Measurements from ENCODE around the gene MID1. TPM values are rescaled to one million over a fixed set of nuclear protein-coding genes. Genes with fewer than 3 reads are reported as not detected.

The MID1 gene
- total RNA-seq, 1 experiment from 2014 or later: 79.5 TPM

DNA sequence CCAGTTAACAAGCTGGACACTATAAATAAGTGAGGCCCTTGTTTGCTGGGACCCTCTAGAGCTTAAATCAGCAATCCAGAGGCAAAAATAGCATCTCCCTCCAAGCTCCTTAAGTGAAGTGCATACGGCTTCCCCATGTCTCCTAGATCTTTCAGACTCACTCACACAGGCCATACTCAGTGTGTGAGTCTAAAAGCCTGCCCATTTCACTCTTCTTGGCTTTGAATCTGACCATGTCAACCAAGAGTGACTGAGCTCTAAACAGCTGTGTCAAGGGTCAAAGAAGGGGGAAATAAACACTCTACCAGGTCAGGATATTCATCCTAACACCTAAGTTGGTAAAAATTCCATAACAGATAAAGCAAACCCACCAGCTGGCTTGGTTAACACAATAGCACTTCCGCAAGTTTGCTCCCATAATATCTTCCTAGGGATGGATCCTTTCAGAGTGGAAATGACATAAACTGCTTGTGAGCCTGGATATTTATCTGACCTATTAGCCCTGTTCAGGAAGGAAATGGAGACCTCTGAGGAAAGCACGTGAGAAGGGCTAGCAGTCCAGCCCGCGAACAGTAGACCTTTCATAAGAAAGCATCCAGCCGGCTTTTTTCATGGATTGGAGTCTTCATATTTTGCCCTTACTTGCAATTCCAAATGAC, 65.6 kb downstream of the MID1 start:
- Histone ChIP-seq H3K9me2 (ENCODE audit: insufficient read depth) (no peaks in the 10 kb centered on the region), H3K27me3 (ENCODE audit: insufficient read depth, low read depth) (no peaks in the 10 kb centered on the region), H2AFZ (no peak overlapping the region), H3K9me3 (ENCODE audit: insufficient read depth, low read depth) (no peaks in the 10 kb centered on the region), H4K20me1 (ENCODE audit: insufficient read depth) (no peaks in the 10 kb centered on the region), H3K79me2 (ENCODE audit: low read depth) (peaks cover 18% of the 10 kb centered on the region), H3K36me3 (ENCODE audit: low read depth) (no peaks in the 10 kb centered on the region), H3K4me2 (no peak overlapping the region), H3F3A (ENCODE audit: insufficient read depth, low read depth) (no peaks in the 10 kb centered on the region), H3K4me1 (replicated peaks; ENCODE audit: insufficient read depth) (no peaks in the 10 kb centered on the region), H3K4me3 (no peak overlapping the region), H3K27ac (no peak overlapping the region)
- no TSS peak for BruUV-seq (replicated peaks)
- CTCF ChIA-PET: no interaction called here
- POLR2A ChIA-PET (ENCODE audit: unreplicated experiment): no interaction called here
- TF ChIP-seq EZH2 (IDR thresholded peaks at IDR 0.05; ENCODE audit: low read depth) (no peak), CTCF (conservative IDR thresholded peaks at IDR 0.05) (no peak)
- no peak for DNase-seq
- intact Hi-C loops (cut with micrococcal nuclease; ENCODE audit: unreplicated experiment): no loop called here

DNA sequence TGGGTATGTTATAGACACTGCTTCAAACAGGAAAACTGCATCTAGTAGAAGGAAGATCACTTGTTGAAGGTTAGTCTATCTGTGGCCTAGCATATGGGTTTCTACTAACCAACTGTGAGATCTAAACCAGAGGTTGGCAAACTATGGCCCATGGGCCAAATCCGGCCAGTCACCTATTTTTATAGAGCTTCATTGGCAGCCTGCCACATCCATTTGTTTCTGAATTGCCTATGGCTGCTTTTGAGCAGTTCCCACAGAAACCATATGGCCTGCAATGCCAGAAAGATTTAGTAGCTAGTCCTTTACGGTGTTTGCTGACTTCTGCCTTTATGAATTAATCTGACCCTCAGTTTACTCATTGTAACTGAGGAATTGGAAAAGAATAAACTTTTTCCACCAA, 71.1 kb downstream of the MID1 start:
- no peaks in the 10 kb centered on the region for H3K4me1 ChIP-seq (replicated peaks; ENCODE audit: insufficient read depth)
- intact Hi-C loops (cut with micrococcal nuclease; ENCODE audit: unreplicated experiment): no loop called here
- no TSS peak for BruUV-seq (replicated peaks)
- H3K36me3 ChIP-seq (ENCODE audit: low read depth): no peaks in the 10 kb centered on the region
- no peak for DNase-seq
- H3K27me3 ChIP-seq (ENCODE audit: insufficient read depth, low read depth): no peaks in the 10 kb centered on the region
- no peaks in the 10 kb centered on the region for H3K79me2 ChIP-seq (ENCODE audit: low read depth)
- POLR2A ChIA-PET (ENCODE audit: unreplicated experiment): no interaction called here
- no peaks in the 10 kb centered on the region for H3K9me3 ChIP-seq (ENCODE audit: insufficient read depth, low read depth)
- TF ChIP-seq CTCF (conservative IDR thresholded peaks at IDR 0.05) (no peak), EZH2 (IDR thresholded peaks at IDR 0.05; ENCODE audit: low read depth) (no peak)
- H3K9me2 ChIP-seq (ENCODE audit: insufficient read depth): no peaks in the 10 kb centered on the region
- CTCF ChIA-PET: no interaction called here
- no peak overlapping the region for H3K27ac ChIP-seq
- no peaks in the 10 kb centered on the region for H3F3A ChIP-seq (ENCODE audit: insufficient read depth, low read depth)
- H3K4me2 ChIP-seq: no peak overlapping the region
- H4K20me1 ChIP-seq (ENCODE audit: insufficient read depth): no peaks in the 10 kb centered on the region
- H2AFZ ChIP-seq: no peak overlapping the region
- H3K4me3 ChIP-seq: no peak overlapping the region

DNA sequence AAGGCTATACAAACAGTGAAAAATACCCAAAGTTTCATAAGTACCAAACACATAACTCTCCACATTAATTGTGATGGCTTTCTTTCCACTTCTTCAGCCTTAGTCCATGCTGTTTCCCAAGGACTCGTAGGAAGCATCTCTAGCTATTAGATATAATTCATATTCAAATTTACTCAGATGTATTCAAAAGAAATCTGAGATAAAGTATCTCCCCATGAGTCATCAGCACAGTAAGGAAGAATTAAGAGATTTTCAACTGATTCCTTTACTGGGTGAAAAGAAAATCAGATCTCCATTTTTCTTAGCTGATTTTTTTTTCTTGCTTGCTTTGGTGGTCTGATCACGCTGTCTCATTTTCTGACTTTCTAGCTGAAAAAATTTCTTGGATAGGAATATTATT, 71.7 kb downstream of the MID1 start:
- H3K27me3 ChIP-seq (ENCODE audit: insufficient read depth, low read depth): no peaks in the 10 kb centered on the region
- DNase-seq: no peak
- H3K4me2 ChIP-seq: no peak overlapping the region
- TF ChIP-seq EZH2 (IDR thresholded peaks at IDR 0.05; ENCODE audit: low read depth): no peak
- TF ChIP-seq CTCF (conservative IDR thresholded peaks at IDR 0.05): no peak
- no peaks in the 10 kb centered on the region for H4K20me1 ChIP-seq (ENCODE audit: insufficient read depth)
- no TSS peak for BruUV-seq (replicated peaks)
- H3K27ac ChIP-seq: no peak overlapping the region
- CTCF ChIA-PET: no interaction called here
- no peaks in the 10 kb centered on the region for H3K36me3 ChIP-seq (ENCODE audit: low read depth)
- H3K79me2 ChIP-seq (ENCODE audit: low read depth): no peaks in the 10 kb centered on the region
- no peak overlapping the region for H2AFZ ChIP-seq
- H3K9me3 ChIP-seq (ENCODE audit: insufficient read depth, low read depth): no peaks in the 10 kb centered on the region
- H3K4me3 ChIP-seq: no peak overlapping the region
- POLR2A ChIA-PET (ENCODE audit: unreplicated experiment): no interaction called here
- H3K9me2 ChIP-seq (ENCODE audit: insufficient read depth): no peaks in the 10 kb centered on the region
- intact Hi-C loops (cut with micrococcal nuclease; ENCODE audit: unreplicated experiment): no loop called here
- H3F3A ChIP-seq (ENCODE audit: insufficient read depth, low read depth): no peaks in the 10 kb centered on the region
- H3K4me1 ChIP-seq (replicated peaks; ENCODE audit: insufficient read depth): no peaks in the 10 kb centered on the region

Measured in PC-9 (cell line).